ENCODE results near the gene SLF2.
A peak's percentile ranks its signal among the peaks of the same experiment; 100 is the strongest.

The SLF2 gene

GRCh38 chr10:100877461-100877850 is 35.3 kb upstream of the SLF2 start:
- Histone ChIP-seq H2AK5ac (ENCODE audit: low read length) (no peak overlapping the region), H4K8ac (ENCODE audit: low read depth, low read length) (no peak overlapping the region), H3K4me3 (ENCODE audit: low read length) (no peak overlapping the region), H3K9ac (ENCODE audit: low read length) (no peak overlapping the region), H3K18ac (ENCODE audit: low read length) (no peak overlapping the region), H3K4me1 (ENCODE audit: control insufficient read depth, low read depth, low read length) (peaks cover 2% of the 10 kb centered on the region), H3K56ac (ENCODE audit: low read length) (no peak overlapping the region), H3K36me3 (ENCODE audit: control insufficient read depth, insufficient read depth, low read length) (no peaks in the 10 kb centered on the region), H3K23ac (ENCODE audit: low read length) (no peak overlapping the region), H3K79me2 (ENCODE audit: control insufficient read depth, insufficient read depth, low read length) (no peaks in the 10 kb centered on the region), H3K27ac (ENCODE audit: low read depth, low read length) (no peak overlapping the region), H4K5ac (ENCODE audit: low read length) (no peak overlapping the region), H3K27me3 (ENCODE audit: insufficient read depth, low read length, poor library complexity) (no peaks in the 10 kb centered on the region), H2BK5ac (ENCODE audit: low read length) (no peak overlapping the region), H2BK15ac (replicated peaks; ENCODE audit: low read depth) (no peak overlapping the region), H3K4me2 (ENCODE audit: low read length) (no peak overlapping the region), H3K79me1 (ENCODE audit: low read length) (no peaks in the 10 kb centered on the region), H2BK120ac (ENCODE audit: low read depth, low read length) (no peak overlapping the region), H3K4ac (ENCODE audit: low read depth, low read length) (no peak overlapping the region)
- no peak for DNase-seq
- WGBS (ENCODE audit: extremely low coverage, insufficient coverage, low lambda C conversion rate) = no CpG with 5 or more reads among the region's 11 CpGs

GRCh38 chr10:100878291-100878910 is 34.4 kb upstream of the SLF2 start:
- DNase-seq = peak; percentile 86
- no peak overlapping the region for H3K4ac ChIP-seq (ENCODE audit: low read depth, low read length)
- no peak overlapping the region for H2AK5ac ChIP-seq (ENCODE audit: low read length)
- no peak overlapping the region for H4K5ac ChIP-seq (ENCODE audit: low read length)
- no peak overlapping the region for H2BK120ac ChIP-seq (ENCODE audit: low read depth, low read length)
- no peak overlapping the region for H3K4me3 ChIP-seq (ENCODE audit: low read length)
- no peak overlapping the region for H3K23ac ChIP-seq (ENCODE audit: low read length)
- H3K18ac ChIP-seq (ENCODE audit: low read length) = no peak overlapping the region
- no peak overlapping the region for H4K8ac ChIP-seq (ENCODE audit: low read depth, low read length)
- H3K4me1 ChIP-seq (ENCODE audit: control insufficient read depth, low read depth, low read length) = no peaks in the 10 kb centered on the region
- no CpG with 5 or more reads among the region's 5 CpGs for WGBS (ENCODE audit: extremely low coverage, insufficient coverage, low lambda C conversion rate)
- no peak overlapping the region for H3K9ac ChIP-seq (ENCODE audit: low read length)
- H2BK15ac ChIP-seq (replicated peaks; ENCODE audit: low read depth) = no peak overlapping the region
- no peaks in the 10 kb centered on the region for H3K79me2 ChIP-seq (ENCODE audit: control insufficient read depth, insufficient read depth, low read length)
- H3K27ac ChIP-seq (ENCODE audit: low read depth, low read length) = no peak overlapping the region
- H3K56ac ChIP-seq (ENCODE audit: low read length) = no peak overlapping the region
- no peaks in the 10 kb centered on the region for H3K79me1 ChIP-seq (ENCODE audit: low read length)
- no peaks in the 10 kb centered on the region for H3K27me3 ChIP-seq (ENCODE audit: insufficient read depth, low read length, poor library complexity)
- H2BK5ac ChIP-seq (ENCODE audit: low read length) = no peak overlapping the region
- H3K36me3 ChIP-seq (ENCODE audit: control insufficient read depth, insufficient read depth, low read length) = no peaks in the 10 kb centered on the region
- no peak overlapping the region for H3K4me2 ChIP-seq (ENCODE audit: low read length)

DNA sequence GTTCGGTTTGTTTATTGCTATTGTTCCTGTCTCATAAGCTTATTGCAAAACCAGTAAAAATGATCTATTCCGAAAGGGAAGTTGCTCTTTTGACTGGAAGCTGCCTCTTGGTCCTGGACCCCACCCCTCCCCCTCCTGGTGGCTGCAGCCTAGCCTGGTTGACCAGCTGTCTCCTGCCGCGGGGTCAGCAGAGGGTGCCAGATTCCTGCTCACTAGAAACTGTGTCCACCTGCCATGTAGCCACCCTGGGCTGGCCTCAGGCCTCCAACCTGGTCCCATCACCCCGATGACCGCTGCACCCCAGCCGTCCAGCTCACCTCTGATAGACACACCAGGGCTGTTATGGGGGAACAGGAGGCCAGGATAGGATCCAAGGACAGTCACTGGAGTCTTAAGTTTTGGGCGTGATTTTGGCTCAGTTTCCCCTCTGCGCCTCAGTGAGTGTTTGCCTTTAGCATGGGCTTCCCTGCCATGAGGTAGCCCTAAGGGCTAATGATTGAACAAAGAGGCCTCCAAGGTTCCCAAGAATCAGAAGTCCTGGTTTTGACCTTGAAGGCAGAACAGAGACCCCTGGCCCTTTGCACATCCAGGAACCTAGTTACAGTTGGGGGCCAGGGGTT is 32.9 kb upstream of the SLF2 start:
- no peak overlapping the region for H3K4ac ChIP-seq (ENCODE audit: low read depth, low read length)
- no peak for DNase-seq

GRCh38 chr10:100881556-100882213 is 31.1 kb upstream of the SLF2 start:
- no peak overlapping the region for H2BK120ac ChIP-seq (ENCODE audit: low read depth, low read length)
- no peak for DNase-seq
- H2AK5ac ChIP-seq (ENCODE audit: low read length) = no peak overlapping the region
- no peak overlapping the region for H3K4me3 ChIP-seq (ENCODE audit: low read length)
- H3K23ac ChIP-seq (ENCODE audit: low read length) = no peak overlapping the region
- no peak overlapping the region for H3K18ac ChIP-seq (ENCODE audit: low read length)
- WGBS (ENCODE audit: extremely low coverage, insufficient coverage, low lambda C conversion rate) = no CpG with 5 or more reads among the region's 5 CpGs
- H3K79me1 ChIP-seq (ENCODE audit: low read length) = no peaks in the 10 kb centered on the region
- H3K27me3 ChIP-seq (ENCODE audit: insufficient read depth, low read length, poor library complexity) = no peaks in the 10 kb centered on the region
- H3K9ac ChIP-seq (ENCODE audit: low read length) = no peak overlapping the region
- H4K8ac ChIP-seq (ENCODE audit: low read depth, low read length) = no peak overlapping the region
- H3K4me2 ChIP-seq (ENCODE audit: low read length) = no peak overlapping the region
- no peak overlapping the region for H2BK15ac ChIP-seq (replicated peaks; ENCODE audit: low read depth)
- no peak overlapping the region for H2BK5ac ChIP-seq (ENCODE audit: low read length)
- H3K56ac ChIP-seq (ENCODE audit: low read length) = no peak overlapping the region
- H3K79me2 ChIP-seq (ENCODE audit: control insufficient read depth, insufficient read depth, low read length) = no peaks in the 10 kb centered on the region
- no peaks in the 10 kb centered on the region for H3K36me3 ChIP-seq (ENCODE audit: control insufficient read depth, insufficient read depth, low read length)
- no peak overlapping the region for H3K27ac ChIP-seq (ENCODE audit: low read depth, low read length)
- no peak overlapping the region for H4K5ac ChIP-seq (ENCODE audit: low read length)
- no peaks in the 10 kb centered on the region for H3K4me1 ChIP-seq (ENCODE audit: control insufficient read depth, low read depth, low read length)
- H3K4ac ChIP-seq (ENCODE audit: low read depth, low read length) = no peak overlapping the region

More for the DNA sequence above, 32.9 kb upstream of the SLF2 start:
- H3K79me2 ChIP-seq (ENCODE audit: control insufficient read depth, insufficient read depth, low read length) = no peaks in the 10 kb centered on the region
- H4K5ac ChIP-seq (ENCODE audit: low read length) = no peak overlapping the region
- no peak overlapping the region for H2AK5ac ChIP-seq (ENCODE audit: low read length)
- no peak overlapping the region for H3K27ac ChIP-seq (ENCODE audit: low read depth, low read length)
- H3K36me3 ChIP-seq (ENCODE audit: control insufficient read depth, insufficient read depth, low read length) = no peaks in the 10 kb centered on the region
- H3K27me3 ChIP-seq (ENCODE audit: insufficient read depth, low read length, poor library complexity) = no peaks in the 10 kb centered on the region
- H3K9ac ChIP-seq (ENCODE audit: low read length) = no peak overlapping the region
- no peak overlapping the region for H3K4me2 ChIP-seq (ENCODE audit: low read length)
- no peak overlapping the region for H2BK15ac ChIP-seq (replicated peaks; ENCODE audit: low read depth)
- H3K18ac ChIP-seq (ENCODE audit: low read length) = no peak overlapping the region
- H3K4me1 ChIP-seq (ENCODE audit: control insufficient read depth, low read depth, low read length) = no peaks in the 10 kb centered on the region
- no peak overlapping the region for H4K8ac ChIP-seq (ENCODE audit: low read depth, low read length)
- no peaks in the 10 kb centered on the region for H3K79me1 ChIP-seq (ENCODE audit: low read length)
- H3K4me3 ChIP-seq (ENCODE audit: low read length) = no peak overlapping the region
- H3K23ac ChIP-seq (ENCODE audit: low read length) = no peak overlapping the region
- H3K56ac ChIP-seq (ENCODE audit: low read length) = no peak overlapping the region
- H2BK120ac ChIP-seq (ENCODE audit: low read depth, low read length) = no peak overlapping the region
- no CpG with 5 or more reads among the region's 9 CpGs for WGBS (ENCODE audit: extremely low coverage, insufficient coverage, low lambda C conversion rate)
- no peak overlapping the region for H2BK5ac ChIP-seq (ENCODE audit: low read length)

- no peaks in the 10 kb centered on the region for H3K4me1 ChIP-seq (ENCODE audit: control insufficient read depth, low read depth, low read length)
- H3K4ac ChIP-seq (ENCODE audit: low read depth, low read length) = no peak overlapping the region
- no peak overlapping the region for H3K4me3 ChIP-seq (ENCODE audit: low read length)
- H2AK5ac ChIP-seq (ENCODE audit: low read length) = no peak overlapping the region
- no peak overlapping the region for H3K56ac ChIP-seq (ENCODE audit: low read length)
- no peaks in the 10 kb centered on the region for H3K79me2 ChIP-seq (ENCODE audit: control insufficient read depth, insufficient read depth, low read length)
- no peak overlapping the region for H3K27ac ChIP-seq (ENCODE audit: low read depth, low read length)
- no peak overlapping the region for H2BK5ac ChIP-seq (ENCODE audit: low read length)
- H3K18ac ChIP-seq (ENCODE audit: low read length) = no peak overlapping the region
- no CpG with 5 or more reads among the region's 8 CpGs for WGBS (ENCODE audit: extremely low coverage, insufficient coverage, low lambda C conversion rate)
- no peak for DNase-seq
- no peak overlapping the region for H2BK120ac ChIP-seq (ENCODE audit: low read depth, low read length)
- no peaks in the 10 kb centered on the region for H3K79me1 ChIP-seq (ENCODE audit: low read length)
- no peak overlapping the region for H2BK15ac ChIP-seq (replicated peaks; ENCODE audit: low read depth)
- H3K36me3 ChIP-seq (ENCODE audit: control insufficient read depth, insufficient read depth, low read length) = no peaks in the 10 kb centered on the region
- H4K5ac ChIP-seq (ENCODE audit: low read length) = no peak overlapping the region
- H3K9ac ChIP-seq (ENCODE audit: low read length) = no peak overlapping the region
- no peak overlapping the region for H4K8ac ChIP-seq (ENCODE audit: low read depth, low read length)
- H3K27me3 ChIP-seq (ENCODE audit: insufficient read depth, low read length, poor library complexity) = no peaks in the 10 kb centered on the region
- no peak overlapping the region for H3K4me2 ChIP-seq (ENCODE audit: low read length)
- no peak overlapping the region for H3K23ac ChIP-seq (ENCODE audit: low read length)
Observed at GRCh38 chr10:100882252-100882651, 30.5 kb upstream of the SLF2 start.
